ENCODE measurements around the gene TCF4. TPM values are rescaled to one million over a fixed set of nuclear protein-coding genes. Genes with fewer than 3 reads are reported as not detected.

The TCF4 gene
- total RNA-seq, 1 experiment from 2014 or later = 104 TPM

GRCh38 chr18:55287149-55287806 lies 300.7 kb downstream of the TCF4 start (continued):
- TF ChIP-seq STAT6 (CRISPR knock-in tag; conservative IDR thresholded peaks at IDR 0.05; ENCODE audit: low read depth) (no peak), IRF1 (CRISPR knock-in tag; IDR thresholded peaks at IDR 0.05) (no peak), ELF4 (CRISPR knock-in tag; IDR thresholded peaks at IDR 0.05; ENCODE audit: low read depth) (no peak), MYBL2 (CRISPR knock-in tag; IDR thresholded peaks at IDR 0.05) (no peak), EMX1 (CRISPR knock-in tag; IDR thresholded peaks at IDR 0.05) (no peak), ZSCAN18 (CRISPR knock-in tag; IDR thresholded peaks at IDR 0.05) (no peak), ESRRA (CRISPR knock-in tag; IDR thresholded peaks at IDR 0.05; ENCODE audit: borderline replicate concordance) (no peak), GRHL2 (CRISPR knock-in tag; IDR thresholded peaks at IDR 0.05; ENCODE audit: insufficient replicate concordance, severe bottlenecking) (no peak), AR (CRISPR knock-in tag; IDR thresholded peaks at IDR 0.05) (no peak), NR2C2 (CRISPR knock-in tag; IDR thresholded peaks at IDR 0.05) (no peak), NR3C1 (CRISPR knock-in tag; conservative IDR thresholded peaks at IDR 0.05; ENCODE audit: low read depth) (no peak), CBFB (CRISPR knock-in tag; IDR thresholded peaks at IDR 0.05; ENCODE audit: low read depth) (no peak), NR1H2 (CRISPR knock-in tag; IDR thresholded peaks at IDR 0.05) (no peak), FOXP4 (CRISPR knock-in tag; IDR thresholded peaks at IDR 0.05) (no peak)

GRCh38 chr18:55286257-55286825 lies 301.7 kb downstream of the TCF4 start:
- peaks cover 31% of the 10 kb centered on the region for H3K4me1 Mint-ChIP-seq
- H3K27ac Mint-ChIP-seq = peak overlapping the region; percentile 37; the same call in 1 of the 2 replicates
- POLR2A ChIA-PET = interaction anchor here (0.5 kb wide), 1 partner anchor 11 kb away, joined by 5 read pairs; no protein-coding TSS in a partner anchor
- no peak overlapping the region for H3K4me3 Mint-ChIP-seq
- TF ChIP-seq ZNF317 (CRISPR knock-in tag; IDR thresholded peaks at IDR 0.05; ENCODE audit: borderline replicate concordance, low read depth) (no peak), ATF6 (CRISPR knock-in tag; IDR thresholded peaks at IDR 0.05) (no peak)
- H3K27me3 Mint-ChIP-seq (ENCODE audit: low read depth) = no peaks in the 10 kb centered on the region
- no peaks in the 10 kb centered on the region for H3K9me3 Mint-ChIP-seq
- ATAC-seq (no peak), DNase-seq (ENCODE audit: low spot score) (no peak)
- CTCF ChIA-PET = interaction anchor here (0.6 to 1.6 kb wide), 3 partner anchors 36 to 52 kb away, joined by 3 to 4 read pairs (median 3); no protein-coding TSS in a partner anchor
- H3K36me3 Mint-ChIP-seq = no peaks in the 10 kb centered on the region

Data from WTC11 (cell line).